Measurements from ENCODE around the gene HM13. TPM values are rescaled to one million over a fixed set of nuclear protein-coding genes. Genes with fewer than 3 reads are reported as not detected.

The HM13 gene
- total and polyA plus RNA-seq, 2 of the 13 experiments (the other 11 are each of a cell fraction or from before 2014, with no cell fraction given), result 118 to 243 TPM

- TF ChIP-seq ZNF567 (CRISPR knock-in tag; IDR thresholded peaks at IDR 0.05; ENCODE audit: borderline replicate concordance) (peak; percentile 66; the same call in 1 of the 2 replicates), SMAD3 (CRISPR knock-in tag; IDR thresholded peaks at IDR 0.05) (peak; percentile 46; the same call in 1 of the 2 replicates), ELK4 (CRISPR knock-in tag; IDR thresholded peaks at IDR 0.05; ENCODE audit: borderline replicate concordance) (peak; percentile 94; the same call in 1 of the 2 replicates), ZNF292 (CRISPR knock-in tag; IDR thresholded peaks at IDR 0.05; ENCODE audit: borderline replicate concordance, low read depth) (peak; percentile 92), NONO (IDR thresholded peaks at IDR 0.05) (no peak), NONO (CRISPR knock-in tag; conservative IDR thresholded peaks at IDR 0.05) (peak; percentile 87; the same call in 1 of the 2 replicates), ZHX1 (CRISPR knock-in tag; IDR thresholded peaks at IDR 0.05; ENCODE audit: low read depth) (peak; percentile 92), ZNF276 (CRISPR knock-in tag; IDR thresholded peaks at IDR 0.05; ENCODE audit: low read depth) (peak; percentile 92), ZBTB33 (CRISPR knock-in tag; IDR thresholded peaks at IDR 0.05) (peak; percentile 16; the same call in 1 of the 2 replicates), PHF20 (CRISPR knock-in tag; IDR thresholded peaks at IDR 0.05) (peak; percentile 89), ZNF841 (CRISPR knock-in tag; IDR thresholded peaks at IDR 0.05; ENCODE audit: borderline replicate concordance) (no peak), ZSCAN22 (CRISPR knock-in tag; IDR thresholded peaks at IDR 0.05) (no peak), DNMT1 (CRISPR knock-in tag; IDR thresholded peaks at IDR 0.05) (peak; percentile 74), ZNF704 (CRISPR knock-in tag; IDR thresholded peaks at IDR 0.05; ENCODE audit: borderline replicate concordance) (peak; percentile 91), NR2F1 (CRISPR knock-in tag; IDR thresholded peaks at IDR 0.05) (no peak), ZNF670 (CRISPR knock-in tag; IDR thresholded peaks at IDR 0.05; ENCODE audit: borderline replicate concordance) (peak; percentile 83), PITX1 (CRISPR knock-in tag; IDR thresholded peaks at IDR 0.05) (peak; percentile 88), CBX1 (IDR thresholded peaks at IDR 0.05; ENCODE audit: low read depth) (peak; percentile 96), TOE1 (CRISPR knock-in tag; IDR thresholded peaks at IDR 0.05) (0 out of 2 replicates have a peak, but pooled peaks have one; percentile 43)
Measured at GRCh38 chr20:31514154-31515071, at the start of gene HM13 (continued).

Data from HepG2 (cell line).